Measurements from ENCODE around the gene MYLK4. TPM values are rescaled to one million over a fixed set of nuclear protein-coding genes. Genes with fewer than 3 reads are reported as not detected.
"Not testable (repeated sequence)": the region's sequence is repeated elsewhere in the genome, so short reads cannot be mapped to it uniquely, and the experiment has no call there.

MYLK4 gene
- polyA plus RNA-seq, 5 donors, result 0.96 to 1.6 (median 1.5) TPM

- no peak for DNase-seq
Measured at GRCh38 chr6:2780102-2780737, 29.5 kb upstream of the MYLK4 start.

- no peak for DNase-seq
Measured at GRCh38 chr6:2777249-2777648, 26.5 kb upstream of the MYLK4 start.

GRCh38 chr6:2775003-2775402 is 24.3 kb upstream of the MYLK4 start:
- no peak for DNase-seq

GRCh38 chr6:2773449-2773848 is 22.7 kb upstream of the MYLK4 start:
- DNase-seq, result no peak

GRCh38 chr6:2772840-2773239 is 22.1 kb upstream of the MYLK4 start:
- no peak for DNase-seq

- no peak for DNase-seq
Measured at GRCh38 chr6:2771079-2771478, 20.4 kb upstream of the MYLK4 start.

GRCh38 chr6:2770171-2770570 is 19.4 kb upstream of the MYLK4 start:
- DNase-seq, result no peak

- DNase-seq, result no peak
Measured at GRCh38 chr6:2768696-2769095, 18.0 kb upstream of the MYLK4 start.

GRCh38 chr6:2767657-2768524 is 17.2 kb upstream of the MYLK4 start:
- no peak for DNase-seq

- DNase-seq, result peak in 1 of 2 donors; percentile 26
Measured at GRCh38 chr6:2766767-2767656, 16.3 kb upstream of the MYLK4 start.

GRCh38 chr6:2765896-2766766 is 15.4 kb upstream of the MYLK4 start:
- DNase-seq, result peak in 1 of 2 donors; percentile 35

GRCh38 chr6:2765166-2765895 is 14.6 kb upstream of the MYLK4 start, which contains the start of gene WRNIP1:
TSS of gene WRNIP1 (plus strand) at chr6:2765393. CDS start at chr6:2765623, 230 bp downstream.
- peak; percentile 99 to 100 for DNase-seq

- DNase-seq, result peak; percentile 62 to 72
Measured at GRCh38 chr6:2764610-2765165, 14.0 kb upstream of the MYLK4 start.

GRCh38 chr6:2763876-2764540 is 13.3 kb upstream of the MYLK4 start:
- no peak for DNase-seq

- no peak for DNase-seq
Measured at GRCh38 chr6:2763345-2763841, 12.7 kb upstream of the MYLK4 start.

- not testable (repeated sequence) for DNase-seq
Measured at GRCh38 chr6:2762868-2763267, 12.1 kb upstream of the MYLK4 start.

- no peak for DNase-seq
Measured at GRCh38 chr6:2760882-2761842, 10.4 kb upstream of the MYLK4 start.

GRCh38 chr6:2758980-2759379 is 8.3 kb upstream of the MYLK4 start:
- DNase-seq, result no peak

Data from right lung (tissue), 5 donors.